Uterus (tissue), 4 donors: ENCODE measurements around the gene HOXA11. TPM values are rescaled to one million over a fixed set of nuclear protein-coding genes. Genes with fewer than 3 reads are reported as not detected.

Experiments used
- DNase-seq, 2 donors: peaks; one replicate each; pipeline ENCODE4 v3.0.0-alpha.2; 2019 to 2020
- H3K27ac ChIP-seq, 2 donors: fragments of 200-600 bp; sonication (generic); 1 replicate in 1 of 2; 2 replicates in 1 of 2; pipeline ENCODE4 v1.5.1; 2016 to 2018
- H3K27me3 ChIP-seq, 2 donors: fragments of 200-600 bp; sonication (generic); one replicate each; pipeline ENCODE4 v1.5.1; 2018 to 2019; ENCODE audit warnings: control low read depth in 1 of 2
- H3K36me3 ChIP-seq, 2 donors: fragments of 200-600 bp; sonication (generic); one replicate each; pipeline ENCODE4 v1.5.1; 2019; ENCODE audit warnings: control low read depth in 1 of 2
- H3K4me1 ChIP-seq, 2 donors: fragments of 200-600 bp; sonication (generic); one replicate each; pipeline ENCODE4 v1.5.1; 2018 to 2019; ENCODE audit warnings: control low read depth in 1 of 2
- H3K4me3 ChIP-seq, 2 donors: fragments of 200-600 bp; sonication (generic); 1 replicate in 1 of 2; 2 replicates in 1 of 2; pipeline ENCODE4 v1.5.1; 2018 to 2019; ENCODE audit warnings: mild to moderate bottlenecking in 1 of 2
- H3K9me3 ChIP-seq, 2 donors: fragments of 200-600 bp; sonication (generic); one replicate each; pipeline ENCODE4 v1.5.1; 2019; ENCODE audit warnings: control low read depth in 1 of 2
- POLR2A ChIP-seq, 2 donors: fragments of 450-650 bp; IDR thresholded peaks; one replicate each; pipeline ENCODE4 v1.6.1; 2016; ENCODE audit warnings: antibody characterized with exemption in 2 of 2, mild to moderate bottlenecking in 1 of 2, moderate library complexity in 1 of 2
- intact Hi-C: fragments of 100-400 bp; cut with DNase I; formaldehyde crosslinking; loops from one replicate; pipeline ENCODE4 v1.15.1; 2023; ENCODE audit warnings: low total_unique reads
- total RNA-seq, 4 donors: library from RNA; depleted of rRNA in 3 of 4; stranded (reverse); fragments of >200 nt in 3 of 4; gene quantifications; one replicate each; pipeline versions ENCODE4 v1.1.0 to v1.2.4, GENCODE V29; 2014 to 2023
- TF ChIP-seq, protein P1 (sequence below), 4 experiments: fragments of 200-600 bp in 2 of 4; fragments of 450-650 bp in 2 of 4; sonication (generic) in 2 of 4; IDR thresholded peaks; one replicate each; pipeline ENCODE4 v1.5.1; 2016 to 2019; ENCODE audit warnings: antibody characterized with exemption in 4 of 4, mild to moderate bottlenecking in 2 of 4, moderate library complexity in 1 of 4
- donor health status: DM: yes; HTN: yes; CAD: no.

Gene HOXA11
- total RNA-seq, 4 donors from 2014 or later: 32.4 to 82.0 (median 57.8) TPM

DNA sequence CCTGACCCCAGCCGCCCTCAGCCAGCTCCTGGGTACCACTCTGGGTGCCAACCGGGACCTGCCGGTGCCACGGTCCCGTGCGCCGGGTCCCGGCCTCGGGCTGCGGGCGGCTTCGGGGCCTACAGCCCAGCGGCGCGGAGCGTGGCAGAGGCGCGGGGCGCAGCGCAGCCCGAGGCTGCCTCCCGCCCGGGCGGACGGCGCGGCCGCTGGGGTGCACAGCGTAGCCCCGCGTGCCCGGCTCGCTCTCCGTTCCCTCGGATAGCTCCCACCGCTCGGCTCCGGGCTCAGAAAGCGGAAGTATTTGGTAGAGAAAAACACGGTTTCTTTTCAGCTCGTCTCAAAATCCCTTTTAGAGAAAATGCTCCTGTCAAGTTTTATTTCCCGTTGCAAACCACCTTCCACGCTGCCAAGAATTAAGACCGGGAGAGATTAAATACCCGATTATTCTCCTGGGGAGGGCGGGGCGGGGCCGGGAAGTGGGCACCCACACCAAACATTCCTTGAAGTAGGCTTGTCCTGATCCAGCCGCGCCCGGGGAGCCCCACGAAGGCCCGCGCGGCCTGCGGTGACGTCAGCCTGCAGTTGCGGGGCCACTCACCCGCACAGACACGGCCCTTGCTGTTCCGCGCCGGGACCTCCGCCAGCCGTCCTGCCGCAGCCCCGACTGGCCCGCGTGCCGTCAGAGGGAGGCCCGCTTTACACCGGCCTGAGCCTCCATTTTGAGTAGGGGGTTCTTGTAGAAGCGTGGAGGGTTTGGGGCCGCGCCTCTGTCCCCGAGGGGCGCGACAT, 7.7 kb upstream of the HOXA11 start:
- peak; percentile 57 to 68 for DNase-seq
- Histone ChIP-seq H3K4me3 (peak overlapping the region; percentile 45 to 55), H3K9me3 (no peaks in the 10 kb centered on the region), H3K36me3 (no peaks in the 10 kb centered on the region), H3K4me1 (peaks cover 0 to 4% of the 10 kb centered on the region in 2 donors), H3K27me3 (peaks cover 10 to 20% of the 10 kb centered on the region in 2 donors), H3K27ac (peak overlapping the region; percentile 94 to 96)
- intact Hi-C loops: no loop called here
- TF ChIP-seq POLR2A (IDR thresholded peaks at IDR 0.05): no peak
- TF ChIP-seq, protein P1, sequence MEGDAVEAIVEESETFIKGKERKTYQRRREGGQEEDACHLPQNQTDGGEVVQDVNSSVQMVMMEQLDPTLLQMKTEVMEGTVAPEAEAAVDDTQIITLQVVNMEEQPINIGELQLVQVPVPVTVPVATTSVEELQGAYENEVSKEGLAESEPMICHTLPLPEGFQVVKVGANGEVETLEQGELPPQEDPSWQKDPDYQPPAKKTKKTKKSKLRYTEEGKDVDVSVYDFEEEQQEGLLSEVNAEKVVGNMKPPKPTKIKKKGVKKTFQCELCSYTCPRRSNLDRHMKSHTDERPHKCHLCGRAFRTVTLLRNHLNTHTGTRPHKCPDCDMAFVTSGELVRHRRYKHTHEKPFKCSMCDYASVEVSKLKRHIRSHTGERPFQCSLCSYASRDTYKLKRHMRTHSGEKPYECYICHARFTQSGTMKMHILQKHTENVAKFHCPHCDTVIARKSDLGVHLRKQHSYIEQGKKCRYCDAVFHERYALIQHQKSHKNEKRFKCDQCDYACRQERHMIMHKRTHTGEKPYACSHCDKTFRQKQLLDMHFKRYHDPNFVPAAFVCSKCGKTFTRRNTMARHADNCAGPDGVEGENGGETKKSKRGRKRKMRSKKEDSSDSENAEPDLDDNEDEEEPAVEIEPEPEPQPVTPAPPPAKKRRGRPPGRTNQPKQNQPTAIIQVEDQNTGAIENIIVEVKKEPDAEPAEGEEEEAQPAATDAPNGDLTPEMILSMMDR (IDR thresholded peaks at IDR 0.05): no peak

DNA sequence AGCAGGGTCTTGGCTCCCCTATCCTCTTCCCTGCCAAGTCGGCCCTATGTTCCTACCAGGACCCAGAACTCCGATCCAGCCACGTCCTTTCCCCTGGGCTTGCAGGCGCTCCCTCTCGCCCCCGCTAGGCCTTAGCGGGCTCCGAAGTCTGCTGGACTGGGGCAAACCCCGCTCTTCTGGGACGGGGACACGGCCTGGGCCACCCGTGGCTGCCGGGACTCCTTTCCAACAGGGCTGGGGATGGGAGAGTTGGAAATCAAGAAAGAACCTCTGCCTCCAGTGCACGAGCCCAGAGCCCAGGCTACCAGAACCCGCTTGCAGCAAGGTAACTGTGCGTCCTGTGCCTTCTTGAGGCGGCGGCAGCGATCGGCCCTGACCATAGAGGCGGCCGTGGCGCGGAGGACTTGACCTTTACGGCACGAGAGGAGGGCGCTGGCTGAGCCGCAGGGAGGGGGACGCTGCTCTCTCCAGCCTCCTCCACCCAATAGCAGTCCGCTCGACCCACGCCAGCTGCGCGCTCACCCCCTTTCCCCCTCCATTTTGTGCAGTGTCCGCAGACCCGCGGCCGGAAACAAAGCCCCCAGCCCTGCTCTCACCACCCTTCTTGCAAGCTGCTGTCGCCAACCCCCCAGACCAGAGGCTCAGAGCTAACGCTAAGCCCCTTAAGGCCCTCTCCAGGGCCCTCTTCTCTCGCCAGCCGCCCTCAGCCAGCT, 7.0 kb upstream of the HOXA11 start:
- H3K27me3 ChIP-seq: peaks cover 4 to 13% of the 10 kb centered on the region in 2 donors
- H3K4me1 ChIP-seq: peaks cover 0 to 4% of the 10 kb centered on the region in 2 donors
- H3K4me3 ChIP-seq: peak overlapping the region; percentile 45 to 55
- no peaks in the 10 kb centered on the region for H3K9me3 ChIP-seq
- H3K36me3 ChIP-seq: no peaks in the 10 kb centered on the region
- H3K27ac ChIP-seq: peak overlapping the region; percentile 94 to 96
- intact Hi-C loops: no loop called here
- DNase-seq: peak; percentile 56 to 84
- TF ChIP-seq, protein P1 (IDR thresholded peaks at IDR 0.05): no peak
- TF ChIP-seq POLR2A (IDR thresholded peaks at IDR 0.05): peak in 1 of 2 donors; percentile 24

DNA sequence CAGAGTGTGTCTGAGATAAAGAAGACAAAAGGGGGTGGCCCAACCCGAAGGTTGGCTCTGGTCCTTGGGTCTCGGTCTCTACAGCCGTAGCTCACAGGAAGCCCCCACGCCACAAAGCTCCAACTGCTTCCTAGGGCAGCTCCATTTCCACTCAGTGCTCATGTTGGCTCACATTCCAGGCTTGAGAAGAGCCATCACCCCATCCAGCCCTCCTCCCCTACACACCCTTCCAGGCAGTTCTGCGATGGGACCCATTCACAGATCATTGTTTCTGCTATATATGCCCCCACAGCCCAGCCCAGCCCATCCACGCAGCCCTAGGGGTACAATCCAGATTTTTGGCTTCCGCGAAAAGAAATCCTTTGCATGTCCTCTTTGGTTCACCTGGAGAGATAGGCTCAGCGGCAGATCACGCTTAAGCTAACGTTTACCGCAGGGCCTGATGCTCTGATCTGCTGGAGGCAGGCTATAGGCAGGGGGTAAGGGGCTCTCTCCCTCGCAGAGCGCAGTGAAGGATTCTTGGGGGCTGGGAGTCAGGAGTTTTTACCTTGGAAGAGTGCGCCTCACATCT, 6.2 kb upstream of the HOXA11 start:
- intact Hi-C loops: no loop called here
- TF ChIP-seq, protein P1 (IDR thresholded peaks at IDR 0.05): no peak
- TF ChIP-seq POLR2A (IDR thresholded peaks at IDR 0.05): no peak
- H3K4me3 ChIP-seq: peak overlapping the region; percentile 45 to 55
- no peaks in the 10 kb centered on the region for H3K36me3 ChIP-seq
- H3K27ac ChIP-seq: peak overlapping the region; percentile 94 to 96
- H3K9me3 ChIP-seq: no peaks in the 10 kb centered on the region
- peak in 1 of 2 donors; percentile 37 for DNase-seq
- H3K4me1 ChIP-seq: peaks cover 0 to 4% of the 10 kb centered on the region in 2 donors
- peaks cover 4 to 7% of the 10 kb centered on the region in 2 donors for H3K27me3 ChIP-seq

DNA sequence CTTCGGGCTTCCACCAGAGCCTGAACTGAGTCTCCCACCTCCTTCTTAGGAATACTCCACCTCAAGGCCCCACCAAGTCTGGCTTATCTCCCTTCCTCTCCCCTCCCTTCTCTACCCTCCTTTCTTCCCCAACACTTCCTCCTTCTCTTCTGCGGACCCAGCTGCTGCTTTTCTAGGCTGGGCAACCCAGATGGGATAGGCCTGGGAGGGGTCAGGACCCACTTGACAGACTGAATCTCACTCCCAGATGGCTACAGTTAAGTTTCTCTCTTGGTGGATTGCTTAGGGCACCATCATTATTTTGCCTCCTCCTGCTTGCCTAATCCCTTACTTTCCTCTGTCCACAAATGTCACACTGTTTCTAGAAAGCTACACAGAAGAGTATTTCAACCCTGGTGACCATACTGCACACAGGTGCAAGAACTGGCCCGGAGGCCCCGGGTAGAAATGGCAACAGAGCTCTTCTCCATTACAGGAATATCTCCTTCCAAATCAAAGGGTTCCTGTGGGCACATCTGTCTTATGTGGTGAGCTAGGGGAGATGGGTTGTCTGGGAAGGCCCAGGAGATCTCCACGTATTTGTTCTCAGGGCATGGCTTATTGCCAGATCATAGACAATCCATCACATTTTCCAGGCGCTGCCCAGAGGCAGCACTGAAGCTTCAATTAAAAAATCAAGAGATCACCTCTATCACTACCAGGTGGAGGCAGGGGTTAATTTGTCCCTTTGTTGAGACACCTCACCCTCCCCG, 5.1 kb upstream of the HOXA11 start:
- peak overlapping the region; percentile 94 to 96 for H3K27ac ChIP-seq
- TF ChIP-seq, protein P1 (IDR thresholded peaks at IDR 0.05): no peak
- TF ChIP-seq POLR2A (IDR thresholded peaks at IDR 0.05): no peak
- no peaks in the 10 kb centered on the region for H3K9me3 ChIP-seq
- H3K4me3 ChIP-seq: no peak overlapping the region
- H3K36me3 ChIP-seq: no peaks in the 10 kb centered on the region
- intact Hi-C loops: loop anchor here (5.0 kb wide), 1 partner anchor 472 kb away; the partner anchor contains the start of gene HIBADH
- DNase-seq: no peak
- H3K27me3 ChIP-seq: no peaks in the 10 kb centered on the region
- H3K4me1 ChIP-seq: peaks cover 0 to 4% of the 10 kb centered on the region in 2 donors
